Stimulated activated CD8-positive, alpha-beta memory T cell treated with anti-CD3 and anti-CD28 coated beads, Interleukin-15, amount 100 ng/mL, for 24 hours (primary cell): ENCODE results near the gene UGT1A8.
"Not testable (repeated sequence)": the region's sequence is repeated elsewhere in the genome, so short reads cannot be mapped to it uniquely, and the experiment has no call there.

Experiments
- DNase-seq: peaks from one replicate; pipeline ENCODE4 v3.0.0-alpha.2; 2020; ENCODE audit warnings: low read depth

Gene UGT1A8

GRCh38 chr2:233686928-233687327, 69.5 kb downstream of the UGT1A8 start:
- no peak for DNase-seq

DNA sequence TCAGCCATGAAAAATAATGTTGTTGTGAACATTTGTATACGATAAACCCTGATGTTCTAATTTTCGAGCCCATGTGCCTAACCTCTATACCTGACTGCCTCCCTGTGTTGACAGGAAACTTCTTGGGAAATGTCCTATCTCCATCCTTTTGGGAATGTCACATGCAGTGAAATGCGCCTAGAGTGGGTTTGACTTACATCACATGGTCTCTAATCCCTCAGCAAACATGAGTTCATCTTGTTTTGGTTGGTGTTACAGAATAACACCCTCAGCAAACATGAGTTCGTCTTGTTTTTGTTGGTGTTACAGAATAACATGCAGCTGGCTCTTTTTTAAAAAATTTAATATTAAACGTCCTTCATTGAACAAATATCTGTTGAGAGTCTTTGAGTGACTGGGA, 70.9 kb downstream of the UGT1A8 start:
- no peak for DNase-seq

DNA sequence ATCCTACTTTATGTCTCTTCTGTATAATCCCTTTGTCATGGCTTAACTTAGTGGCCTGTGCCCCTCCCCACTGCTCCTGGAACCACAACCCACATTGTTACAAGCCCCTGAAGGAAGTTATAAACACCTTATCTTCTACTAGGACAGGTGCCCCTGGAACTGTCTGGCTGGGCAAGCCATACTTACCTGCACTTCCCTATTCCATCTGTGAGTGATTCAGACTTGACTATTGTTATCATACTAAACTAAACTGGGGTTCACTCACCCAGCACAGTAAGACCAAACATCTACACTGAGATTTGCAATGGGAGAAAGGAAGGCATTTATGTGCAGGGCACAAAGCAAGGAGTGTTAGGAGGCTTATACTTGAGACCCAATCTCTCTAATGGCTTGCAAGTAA, 71.6 kb downstream of the UGT1A8 start:
- DNase-seq: no peak

DNA sequence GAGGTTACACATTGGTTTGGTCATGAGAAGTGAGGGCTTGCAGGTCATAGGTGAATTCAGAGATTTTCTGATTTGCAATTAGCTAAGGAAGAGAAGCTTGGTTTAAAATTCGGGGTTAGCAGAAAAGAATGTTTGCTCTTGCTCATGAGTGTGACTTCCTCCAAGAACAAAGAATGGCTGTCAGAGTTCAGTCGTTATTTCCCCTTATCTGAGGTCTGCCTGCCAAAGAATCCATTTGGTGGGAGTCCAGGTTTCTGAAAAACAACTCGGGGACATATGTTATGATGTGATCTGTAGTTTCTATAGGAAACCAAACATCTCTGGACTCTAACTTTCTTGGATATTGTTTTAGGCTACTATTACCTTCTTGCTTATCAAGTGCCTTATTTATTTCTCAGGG, 72.1 kb downstream of the UGT1A8 start:
- no peak for DNase-seq

DNA sequence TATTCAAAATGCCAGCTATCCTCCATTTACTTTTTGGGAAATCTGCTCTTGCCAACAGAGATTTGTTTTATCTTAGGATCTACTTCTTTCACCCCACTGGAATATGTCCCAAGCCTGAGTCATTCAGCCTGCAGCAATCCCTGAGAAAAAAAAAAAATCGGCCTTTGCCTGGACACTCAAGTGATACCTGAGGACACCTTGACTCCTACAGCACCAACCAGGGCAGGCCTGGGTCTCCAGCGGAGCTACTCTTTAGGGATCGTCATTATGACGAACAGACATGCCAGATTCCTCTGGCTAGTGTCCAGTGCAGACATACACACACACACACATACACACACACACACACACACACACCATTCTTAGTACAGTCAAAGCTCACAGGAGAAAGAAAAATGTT, 73.0 kb downstream of the UGT1A8 start:
- no peak for DNase-seq

GRCh38 chr2:233691443-233692433, 74.3 kb downstream of the UGT1A8 start:
- no peak for DNase-seq

DNA sequence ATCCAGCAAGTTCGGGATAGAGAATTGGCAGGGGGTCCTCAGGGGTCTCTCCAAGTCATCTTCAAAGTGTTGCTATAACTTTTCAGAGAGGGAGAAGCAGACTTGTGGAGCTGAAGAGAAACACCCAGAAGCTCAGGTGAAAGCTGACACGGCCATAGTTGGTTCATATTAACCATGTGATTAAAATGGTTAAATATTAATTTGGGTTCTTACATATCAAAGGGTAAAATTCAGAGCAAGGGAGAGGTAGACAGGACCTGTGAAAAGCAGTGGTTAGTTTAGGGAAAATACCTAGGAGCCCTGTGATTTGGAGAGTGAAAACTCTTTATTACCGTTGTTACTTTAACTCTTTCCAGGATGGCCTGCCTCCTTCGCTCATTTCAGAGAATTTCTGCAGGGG, 75.2 kb downstream of the UGT1A8 start, which contains the start of gene UGT1A6:
Gene UGT1A6 (plus strand): TSS at position 243 of the 400 bp plus-strand sequence. CDS start 115 bp downstream, at position 358.
- DNase-seq: no peak

DNA sequence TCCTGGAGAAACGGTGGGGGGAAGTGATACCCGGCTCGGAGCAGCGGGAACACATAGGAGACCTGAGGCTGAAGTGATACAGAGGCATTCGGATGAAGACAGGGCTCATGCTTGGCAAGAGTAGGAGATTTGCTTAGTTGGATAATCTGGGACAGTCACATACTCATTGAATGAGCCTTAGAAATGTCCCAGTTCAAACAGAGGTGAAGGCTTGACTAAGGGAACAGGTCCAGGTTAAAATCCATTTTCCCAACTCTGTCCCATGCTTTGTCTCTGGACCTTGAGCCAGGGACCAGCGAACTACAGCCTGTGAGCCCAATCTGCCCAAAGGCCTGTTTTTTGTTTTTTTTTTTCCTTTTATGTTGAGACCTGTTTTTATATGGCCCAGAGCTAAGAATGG, 76.5 kb downstream of the UGT1A8 start:
- no peak for DNase-seq

DNA sequence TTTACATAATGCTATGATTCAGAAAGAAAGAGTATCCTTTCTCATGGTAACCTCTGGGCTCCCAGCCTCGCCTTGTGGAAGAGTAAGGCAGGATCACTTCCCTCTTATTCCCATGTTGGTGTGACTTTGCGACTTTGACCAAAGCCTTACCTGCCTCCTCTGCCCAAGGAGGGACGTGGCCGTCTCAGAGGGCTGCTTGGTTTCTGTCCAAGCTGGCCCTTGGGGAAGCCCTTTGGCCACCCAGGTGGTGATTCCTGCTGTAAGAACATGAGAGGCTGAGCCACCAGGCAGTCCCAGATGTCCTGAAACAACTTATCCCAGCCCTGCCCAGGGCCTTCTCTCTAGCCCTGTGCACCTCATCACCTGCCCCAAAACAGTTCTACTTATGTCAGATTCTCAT, 81.3 kb downstream of the UGT1A8 start:
- DNase-seq: no peak

- no peak for DNase-seq
These were observed 82.1 kb downstream of the UGT1A8 start for GRCh38 chr2:233699424-233700027.

DNA sequence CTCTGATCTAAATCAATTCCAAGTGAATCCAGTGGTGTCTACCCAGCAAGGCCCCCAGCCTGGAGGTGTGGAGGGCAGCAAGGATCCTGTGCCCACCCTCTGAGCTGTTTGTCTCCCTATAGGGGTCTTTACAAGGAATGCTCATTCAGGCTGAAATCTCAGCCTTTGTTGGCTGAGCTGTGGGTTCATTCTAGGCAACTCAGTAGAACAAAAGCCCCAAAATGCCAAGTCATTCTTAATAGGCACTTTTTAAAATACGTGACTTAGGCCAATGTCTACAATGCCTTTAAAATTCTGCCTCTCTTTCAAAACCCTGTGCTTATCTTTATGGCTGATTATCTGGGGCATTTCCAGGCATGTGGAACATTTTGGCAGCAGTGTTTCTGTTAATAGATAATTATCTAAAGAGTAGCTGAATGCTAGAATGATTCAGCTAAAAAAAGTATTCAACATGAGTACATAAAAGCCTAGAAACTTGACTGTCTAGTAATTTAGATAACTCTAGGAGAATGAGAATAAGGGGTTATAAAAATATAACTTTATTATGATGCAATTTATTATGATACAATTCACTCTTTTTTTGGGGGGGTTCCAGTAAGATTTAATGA, 82.7 kb downstream of the UGT1A8 start:
- no peak for DNase-seq

DNA sequence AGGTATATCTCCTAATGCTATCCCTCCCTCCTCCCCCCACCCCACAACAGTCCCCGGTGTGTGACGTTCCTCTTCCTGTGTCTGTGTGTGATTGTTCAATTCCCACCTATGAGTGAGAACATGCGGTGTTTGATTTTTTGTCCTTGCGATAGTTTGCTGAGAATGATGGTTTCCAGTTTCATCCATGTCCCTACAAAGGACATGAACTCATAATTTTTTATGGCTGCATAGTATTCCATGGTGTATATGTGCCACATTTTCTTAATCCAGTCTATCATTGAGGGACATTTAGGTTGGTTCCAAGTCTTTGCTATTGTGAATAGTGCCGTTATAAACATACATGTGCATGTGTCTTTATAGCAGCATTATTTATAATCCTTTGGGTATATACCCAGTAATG, 83.4 kb downstream of the UGT1A8 start:
- not testable (repeated sequence) for DNase-seq

- no peak for DNase-seq
These were observed 84.8 kb downstream of the UGT1A8 start for GRCh38 chr2:233702238-233702637.

- DNase-seq: no peak
These were observed 88.6 kb downstream of the UGT1A8 start for GRCh38 chr2:233705911-233706506.

DNA sequence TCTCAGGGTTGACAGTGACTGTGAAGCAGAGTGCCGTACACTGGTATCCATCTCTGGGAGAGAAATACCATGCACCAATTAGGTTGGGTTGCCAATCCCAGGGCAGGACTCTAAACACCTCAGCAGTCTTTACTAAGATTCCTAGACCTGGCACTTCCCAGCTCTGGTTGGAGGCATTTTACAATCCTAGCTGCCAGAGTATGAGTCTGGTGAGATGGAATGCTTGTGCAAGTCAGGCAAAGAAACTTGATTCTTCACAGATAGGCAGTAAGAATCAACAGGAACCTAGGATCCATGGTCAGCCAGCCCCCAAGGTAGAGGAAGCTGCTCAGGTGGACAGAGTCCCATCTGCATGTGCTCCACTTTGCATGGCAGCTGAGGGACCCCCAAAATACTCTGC, 89.3 kb downstream of the UGT1A8 start:
- DNase-seq: no peak

GRCh38 chr2:233707940-233708644, 90.7 kb downstream of the UGT1A8 start:
- no peak for DNase-seq

GRCh38 chr2:233708942-233709341, 91.5 kb downstream of the UGT1A8 start:
- no peak for DNase-seq

GRCh38 chr2:233711312-233712008, 94.0 kb downstream of the UGT1A8 start:
- peak; percentile 37 for DNase-seq

DNA sequence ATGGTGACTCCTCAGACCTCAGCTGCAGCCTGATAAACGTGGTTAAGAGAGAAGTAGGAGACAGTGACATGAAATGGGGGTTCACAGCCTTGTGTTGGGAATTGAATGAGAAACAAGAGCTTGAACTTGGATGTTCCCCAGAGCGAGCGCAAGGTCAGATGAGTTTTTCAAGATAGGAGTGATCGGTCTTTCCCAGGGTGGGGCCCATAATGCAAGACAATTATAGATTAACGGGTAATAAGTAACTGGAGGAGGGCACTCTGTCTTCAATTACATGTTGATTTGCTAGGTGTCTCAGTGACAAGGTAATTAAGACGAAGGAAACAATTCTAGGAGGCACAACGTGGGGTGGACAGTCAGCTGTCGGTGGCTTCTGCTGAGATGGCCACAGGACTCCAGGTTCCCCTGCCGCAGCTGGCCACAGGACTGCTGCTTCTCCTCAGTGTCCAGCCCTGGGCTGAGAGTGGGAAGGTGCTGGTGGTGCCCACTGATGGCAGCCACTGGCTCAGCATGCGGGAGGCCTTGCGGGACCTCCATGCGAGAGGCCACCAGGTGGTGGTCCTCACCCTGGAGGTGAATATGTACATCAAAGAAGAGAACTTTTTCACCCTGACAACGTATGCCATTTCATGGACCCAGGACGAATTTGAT, 95.3 kb downstream of the UGT1A8 start, which contains the start of gene UGT1A5:
Gene UGT1A5 (plus strand): TSS at position 297 of the 651 bp plus-strand sequence. CDS start 85 bp downstream, at position 382.
- DNase-seq: no peak

GRCh38 chr2:233713262-233713615, 95.8 kb downstream of the UGT1A8 start:
- DNase-seq: no peak

GRCh38 chr2:233714121-233714520, 96.7 kb downstream of the UGT1A8 start:
- no peak for DNase-seq
